Suppressor macrophage treated with lipopolysaccharide for 1 hour (primary cell): ENCODE data around the gene DLG1.
"Not testable (repeated sequence)": the region's sequence is repeated elsewhere in the genome, so short reads cannot be mapped to it uniquely, and the experiment has no call there.

Source experiments
- DNase-seq, 3 donors: peaks; one replicate each; pipeline ENCODE4 v3.0.0-alpha.2; 2020 to 2022

The DLG1 gene

DNA sequence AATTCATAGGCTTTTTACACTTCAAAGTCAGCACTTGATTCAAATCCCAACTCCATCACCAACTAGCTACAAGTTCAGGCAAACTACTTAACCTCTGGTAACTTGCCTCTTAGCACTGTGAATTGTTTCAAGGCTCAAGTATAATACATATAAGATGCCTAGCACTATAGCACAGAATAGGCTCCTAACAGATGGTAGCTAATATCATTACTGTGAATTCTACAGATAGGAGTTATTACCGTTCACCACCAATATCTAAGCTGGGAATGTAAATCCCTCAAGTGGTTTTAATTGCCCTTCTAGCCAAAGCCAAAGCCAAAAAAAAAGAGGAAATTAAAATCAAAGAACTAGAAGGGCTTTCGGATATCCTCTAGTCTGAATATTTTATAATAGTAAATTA lies 15.4 kb downstream of the DLG1 start:
- DNase-seq, result no peak

DNA sequence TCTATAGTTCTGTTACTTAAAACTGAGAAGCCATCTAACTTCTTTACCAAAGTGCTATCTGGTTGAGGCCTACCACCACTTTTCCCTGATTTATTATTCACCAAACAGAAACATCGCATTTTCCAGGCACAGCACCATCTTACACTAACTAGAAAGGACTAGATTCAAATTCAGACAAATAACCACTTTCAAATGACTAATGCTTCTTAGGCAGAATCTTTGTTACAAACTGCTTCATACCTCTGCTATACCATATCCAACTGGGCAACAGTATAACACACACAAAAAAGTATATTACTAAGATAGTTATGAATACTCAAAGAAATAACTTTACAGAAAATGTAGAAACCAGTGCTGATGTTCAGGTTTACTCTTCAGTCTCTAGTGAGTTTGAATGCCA lies 16.6 kb downstream of the DLG1 start:
- no peak for DNase-seq

DNA sequence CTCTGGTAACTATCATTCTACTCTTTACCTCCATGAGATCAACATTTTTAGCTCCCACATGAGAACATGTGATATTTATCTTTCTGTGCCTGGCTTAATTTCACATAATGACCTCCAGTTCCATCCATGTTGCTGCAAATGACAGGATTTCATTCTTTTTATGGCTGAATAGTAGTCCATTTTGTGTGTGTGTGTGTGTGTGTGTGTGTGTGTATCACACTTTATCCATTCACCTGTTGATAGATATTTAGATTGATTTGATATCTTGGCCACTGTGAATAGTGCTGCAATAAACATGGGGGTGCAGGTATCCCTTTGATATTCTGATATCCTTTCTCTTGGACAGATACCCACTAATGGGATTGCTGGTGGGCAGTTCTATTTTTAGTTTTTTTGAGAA lies 18.3 kb downstream of the DLG1 start:
- DNase-seq, result no peak

DNA sequence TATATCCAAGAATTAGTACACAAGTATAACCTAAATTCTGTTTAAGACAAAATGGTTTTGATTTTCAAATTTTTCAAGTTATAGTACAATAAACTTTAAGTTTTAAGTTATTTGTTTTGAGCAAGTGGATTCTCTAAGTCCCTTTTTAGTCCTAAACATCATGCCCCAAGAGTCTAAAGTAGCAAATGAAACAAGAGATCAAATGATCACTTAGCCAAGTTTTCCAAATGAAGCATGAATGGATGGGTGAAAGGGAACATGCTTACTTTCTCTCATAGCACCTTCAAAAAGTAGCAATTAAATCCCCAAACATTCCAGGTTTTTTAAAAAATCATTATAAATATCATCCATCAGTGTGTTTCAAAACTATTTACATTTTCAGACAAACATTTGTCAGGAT lies 19.5 kb downstream of the DLG1 start:
- no peak for DNase-seq

DNA sequence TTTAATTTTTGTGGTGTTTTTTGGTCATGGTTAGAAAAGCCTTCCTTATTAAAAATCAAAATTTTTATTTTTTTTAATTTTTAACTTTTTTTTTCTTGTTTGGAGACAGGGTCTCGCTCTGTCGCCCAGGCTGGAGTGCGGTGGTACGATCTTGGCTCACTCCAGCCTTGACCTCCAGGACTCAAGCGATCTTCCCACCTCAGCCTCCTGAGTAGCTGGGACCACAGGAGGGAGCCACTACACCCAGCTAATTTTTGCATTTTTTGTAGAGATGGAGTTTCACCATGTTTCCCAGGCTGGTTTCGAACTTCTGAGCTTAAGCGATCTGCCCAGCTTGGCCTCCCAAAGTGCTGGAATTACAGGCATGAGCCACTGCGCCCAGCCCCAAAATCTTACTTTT lies 21.6 kb downstream of the DLG1 start:
- DNase-seq, result not testable (repeated sequence)

DNA sequence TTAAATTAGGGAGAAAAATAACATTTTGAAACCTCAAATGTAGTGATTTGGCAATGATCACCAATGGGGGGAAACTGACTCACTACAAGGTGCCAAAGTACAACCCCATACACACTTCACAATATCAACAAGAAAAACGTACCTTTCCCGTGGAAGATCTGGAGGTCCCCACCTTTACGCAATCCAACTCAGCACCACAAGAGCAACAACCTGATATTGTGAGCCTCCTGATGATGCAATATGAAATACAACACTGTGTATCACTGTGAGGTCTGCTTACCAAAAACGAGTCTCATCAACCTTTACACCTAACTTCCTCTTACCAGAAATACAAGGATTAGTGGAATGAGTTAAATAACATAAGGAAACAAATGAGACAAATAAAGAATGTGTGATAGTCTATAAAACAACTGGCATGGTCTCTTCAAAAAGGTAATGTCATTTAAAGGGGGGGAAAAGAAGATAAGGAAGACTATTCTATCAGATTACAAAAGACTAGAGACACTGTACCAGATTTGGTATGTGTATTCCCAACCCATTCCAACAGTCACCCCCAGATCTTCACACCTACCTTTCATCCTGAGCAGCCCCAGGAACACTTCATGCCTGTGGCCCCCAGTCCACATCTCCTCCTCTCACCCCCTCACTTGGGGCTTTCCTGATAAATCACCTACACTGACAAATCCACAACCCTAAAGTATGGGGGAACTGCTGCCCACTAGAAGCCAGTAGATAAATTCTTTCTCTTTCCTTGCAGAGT lies 27.7 kb downstream of the DLG1 start:
- DNase-seq, result no peak

DNA sequence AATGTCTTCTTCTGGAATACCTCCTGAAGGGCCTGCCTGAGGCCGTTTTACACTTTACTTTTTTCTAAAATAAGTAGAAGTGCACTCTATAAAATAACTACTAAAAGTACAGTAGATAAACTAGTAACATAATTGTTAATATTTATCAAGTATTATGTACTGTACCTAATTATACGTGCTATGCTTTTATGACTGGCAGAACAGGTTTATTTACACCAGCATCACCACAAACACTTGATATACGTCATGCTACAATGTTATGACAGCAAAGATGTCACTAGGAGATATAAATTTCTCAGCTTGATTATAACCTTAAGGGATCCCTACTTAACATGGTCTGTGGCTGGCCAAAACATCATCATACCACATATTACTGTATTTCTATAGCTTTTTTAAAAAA lies 29.4 kb downstream of the DLG1 start:
- no peak for DNase-seq

DNA sequence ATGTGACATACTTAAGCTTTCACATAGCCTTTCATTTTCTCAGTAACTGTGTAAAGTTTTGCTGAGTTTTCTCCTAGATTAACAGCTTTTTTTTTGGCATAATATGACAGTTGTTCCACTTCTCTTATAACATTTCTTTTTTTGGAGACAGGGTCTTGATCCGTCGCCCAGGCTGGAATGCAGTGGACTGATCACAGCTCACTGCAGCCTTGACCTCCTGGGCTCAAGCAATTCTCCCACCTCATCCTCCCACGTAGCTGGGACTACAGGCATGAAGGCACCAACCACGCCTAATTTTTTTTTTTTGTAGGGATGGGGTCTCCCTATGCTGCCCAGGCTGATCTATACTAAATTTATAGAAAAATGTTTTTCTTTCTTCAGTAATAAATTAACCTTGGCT lies 30.1 kb downstream of the DLG1 start:
- DNase-seq, result no peak

DNA sequence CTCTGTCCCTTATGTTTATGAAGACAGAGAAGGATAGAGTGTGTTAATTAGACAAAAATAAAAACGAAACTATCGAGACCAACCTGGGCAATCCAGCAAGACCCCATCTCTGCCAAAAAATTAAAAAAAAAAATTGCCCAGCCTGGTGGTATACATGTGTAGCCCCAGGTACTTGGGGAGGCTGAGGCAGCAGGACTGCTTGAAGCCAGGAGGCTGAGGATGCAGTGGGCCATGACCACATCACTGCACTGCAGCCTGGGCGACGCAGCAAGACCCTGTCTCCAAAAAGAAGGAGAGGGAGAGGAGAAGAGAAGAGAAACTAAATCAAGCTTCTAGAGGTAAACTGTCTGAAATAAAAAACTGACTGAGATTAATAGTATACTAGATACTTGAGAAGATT lies 32.1 kb downstream of the DLG1 start:
- no peak for DNase-seq

DNA sequence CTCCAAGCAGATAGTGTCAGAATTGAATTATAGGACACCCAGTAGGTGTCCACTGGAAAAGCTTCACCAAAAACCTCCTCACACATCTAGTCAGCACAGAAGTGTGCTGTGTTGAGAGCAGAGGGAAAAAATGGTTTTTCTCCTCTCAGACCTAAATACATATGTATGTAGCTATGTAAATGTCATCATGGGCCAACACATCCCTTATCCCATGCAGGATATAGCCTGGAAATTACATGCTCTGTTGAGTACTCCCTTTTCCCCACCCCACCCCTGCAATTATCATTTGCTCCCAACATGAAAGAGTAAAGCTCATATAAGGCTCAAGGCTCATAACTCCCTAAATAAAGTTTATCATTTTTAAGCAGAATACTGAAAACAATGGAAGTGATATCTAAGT lies 35.7 kb downstream of the DLG1 start:
- no peak for DNase-seq

DNA sequence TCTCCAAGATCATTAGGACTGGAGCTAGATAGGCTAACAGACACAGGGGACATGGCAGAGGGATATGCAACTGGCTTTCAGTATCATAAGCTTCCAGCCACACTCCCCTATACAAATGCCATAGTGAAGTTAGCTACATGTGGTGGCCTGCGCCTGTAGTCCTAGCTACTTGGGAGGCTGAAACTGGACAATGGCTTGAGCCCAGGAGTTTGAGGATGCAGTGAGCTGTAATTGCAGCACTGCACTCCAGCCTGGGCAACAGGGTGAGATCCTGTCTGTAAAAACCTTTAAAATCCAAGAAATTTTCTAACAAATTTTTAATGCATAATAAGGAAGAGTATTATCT lies 37.3 kb downstream of the DLG1 start:
- DNase-seq, result no peak

DNA sequence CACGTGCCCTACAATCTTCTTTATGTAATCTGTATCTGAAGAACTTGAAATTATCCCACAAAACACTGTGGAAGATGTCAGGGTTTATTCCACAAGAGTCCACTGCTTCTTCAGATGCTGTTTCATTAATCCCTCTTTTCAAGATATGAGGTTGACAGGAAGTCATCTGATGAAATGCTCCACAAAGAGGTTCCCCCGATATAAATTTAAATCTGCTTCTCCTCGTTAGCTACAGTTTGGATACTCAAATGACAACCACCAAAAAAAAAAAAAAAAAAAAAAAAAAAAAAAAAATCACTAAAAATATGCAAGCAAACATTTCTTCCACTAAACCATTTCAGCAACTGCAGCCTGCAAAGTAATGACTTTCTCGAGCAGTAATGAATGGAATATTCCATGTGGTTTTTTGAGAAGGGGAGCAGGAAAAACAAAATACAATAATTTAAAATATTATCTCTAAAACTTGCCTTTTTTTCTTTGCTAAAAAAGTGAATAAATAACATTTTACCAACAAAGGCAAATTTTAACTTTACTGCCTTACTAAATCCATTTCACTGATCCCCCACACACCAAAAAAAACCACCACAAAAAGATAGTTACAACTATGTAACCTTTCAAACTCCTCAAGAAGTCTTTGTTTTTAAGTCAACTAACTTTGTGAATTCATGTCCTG lies 37.8 kb downstream of the DLG1 start:
- DNase-seq, result no peak

DNA sequence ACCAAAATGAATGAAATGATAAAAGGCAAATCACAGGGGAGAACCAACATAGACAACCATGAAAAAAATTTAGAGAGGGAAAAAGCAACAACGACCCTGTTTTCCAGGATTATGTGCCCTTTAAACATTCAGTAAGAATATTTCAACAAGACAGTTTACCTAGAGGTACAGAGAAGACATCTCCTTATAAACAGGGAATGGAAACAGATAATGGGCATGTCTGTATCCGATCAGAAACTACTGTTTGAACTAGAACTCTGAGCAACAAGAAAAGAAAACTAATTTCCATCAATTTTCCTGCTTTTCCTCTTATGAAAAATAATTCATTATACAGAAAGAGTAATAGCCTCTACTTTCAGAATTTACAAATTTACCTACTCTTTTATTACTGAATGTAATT lies 39.3 kb downstream of the DLG1 start:
- DNase-seq, result no peak

DNA sequence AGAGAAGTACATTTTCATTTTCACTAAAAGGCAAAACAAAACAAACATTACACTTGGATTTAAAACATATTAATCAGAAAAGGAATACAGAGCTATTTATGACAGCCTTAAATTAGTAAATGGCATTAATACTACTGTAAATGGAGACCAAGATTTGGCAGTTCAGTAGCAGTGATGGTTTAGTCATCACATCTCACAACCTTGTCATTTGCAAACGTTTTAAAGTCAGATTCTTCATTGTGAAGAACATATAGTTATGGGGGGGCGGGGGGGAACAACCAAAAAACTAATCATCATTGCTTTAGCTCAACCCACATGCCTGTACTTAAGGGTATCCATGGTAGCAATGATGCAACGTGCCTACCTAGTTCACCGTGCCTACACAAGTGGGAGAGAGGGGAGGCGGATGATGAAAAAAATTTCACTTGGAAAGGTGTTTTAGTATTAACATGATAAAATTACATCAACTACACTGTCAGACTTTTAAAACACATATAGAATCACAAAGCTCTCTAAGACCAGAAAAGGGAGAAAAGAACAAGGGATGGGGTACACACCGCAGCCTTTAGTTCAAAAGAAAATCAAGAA lies 40.1 kb downstream of the DLG1 start:
- DNase-seq, result no peak

DNA sequence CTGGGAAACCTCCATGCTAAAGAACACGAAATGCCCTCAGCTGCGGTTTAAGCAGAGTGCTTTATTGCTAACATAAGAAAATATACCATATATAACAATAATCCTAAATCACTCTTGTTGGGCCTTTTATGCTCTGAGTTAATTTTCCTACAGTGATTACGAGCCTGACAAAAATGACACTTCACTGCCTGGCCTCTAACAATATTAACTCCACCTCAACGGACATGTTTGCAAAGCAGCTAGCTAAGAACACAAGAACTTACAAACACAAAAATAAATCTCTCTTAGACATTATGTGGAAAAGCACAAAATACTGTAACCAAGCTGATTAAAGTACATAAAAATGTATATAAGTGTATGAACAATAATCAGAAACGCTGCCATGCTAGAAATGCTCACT lies 40.7 kb downstream of the DLG1 start:
- no peak for DNase-seq

DNA sequence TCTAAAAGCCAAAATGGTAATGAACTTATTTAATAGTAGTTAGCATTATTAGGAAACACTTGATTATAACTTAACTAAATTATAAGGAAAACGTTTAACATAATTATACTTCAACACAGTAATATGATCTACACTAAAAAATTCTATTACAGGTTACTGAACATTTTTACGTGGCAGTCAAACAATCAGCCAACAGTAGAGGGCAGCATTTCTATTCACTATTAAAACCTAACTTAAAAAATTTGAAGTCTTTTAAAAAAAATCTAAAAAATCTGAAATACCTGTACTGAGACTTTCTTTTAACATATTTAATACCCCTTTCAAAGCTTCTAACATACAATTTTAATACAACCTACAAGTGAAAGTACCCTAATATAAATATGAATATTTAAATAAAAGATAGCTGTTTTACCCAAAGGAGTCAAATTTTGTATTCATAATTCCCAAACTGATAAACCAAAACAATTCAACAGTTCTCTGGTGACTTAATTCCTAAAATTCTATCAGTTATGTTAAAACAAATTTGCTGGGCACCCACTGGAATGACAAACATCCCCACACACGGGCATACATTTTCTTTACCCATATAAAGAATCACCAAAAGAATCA lies 41.5 kb downstream of the DLG1 start:
- peak; percentile 68 to 75 (median 69) for DNase-seq

DNA sequence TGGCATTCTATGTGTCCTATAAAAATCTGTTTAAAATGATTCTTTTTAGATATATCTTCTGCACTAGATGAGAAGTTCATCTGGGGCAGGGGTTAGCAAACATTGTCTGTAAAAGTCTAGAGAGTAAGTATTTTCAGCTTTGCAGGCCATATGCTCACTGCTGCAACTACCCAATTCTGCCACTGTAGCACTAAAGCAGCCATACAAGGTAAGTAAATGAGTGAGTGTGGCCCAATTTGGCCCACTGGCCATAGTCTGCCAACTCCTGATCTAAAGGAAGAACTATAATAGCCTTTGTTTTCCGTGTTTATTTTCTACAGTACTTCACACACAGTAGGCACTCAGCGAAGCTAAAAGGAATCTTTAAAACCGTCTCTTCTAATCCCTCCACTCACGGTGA lies 42.3 kb downstream of the DLG1 start:
- no peak for DNase-seq

DNA sequence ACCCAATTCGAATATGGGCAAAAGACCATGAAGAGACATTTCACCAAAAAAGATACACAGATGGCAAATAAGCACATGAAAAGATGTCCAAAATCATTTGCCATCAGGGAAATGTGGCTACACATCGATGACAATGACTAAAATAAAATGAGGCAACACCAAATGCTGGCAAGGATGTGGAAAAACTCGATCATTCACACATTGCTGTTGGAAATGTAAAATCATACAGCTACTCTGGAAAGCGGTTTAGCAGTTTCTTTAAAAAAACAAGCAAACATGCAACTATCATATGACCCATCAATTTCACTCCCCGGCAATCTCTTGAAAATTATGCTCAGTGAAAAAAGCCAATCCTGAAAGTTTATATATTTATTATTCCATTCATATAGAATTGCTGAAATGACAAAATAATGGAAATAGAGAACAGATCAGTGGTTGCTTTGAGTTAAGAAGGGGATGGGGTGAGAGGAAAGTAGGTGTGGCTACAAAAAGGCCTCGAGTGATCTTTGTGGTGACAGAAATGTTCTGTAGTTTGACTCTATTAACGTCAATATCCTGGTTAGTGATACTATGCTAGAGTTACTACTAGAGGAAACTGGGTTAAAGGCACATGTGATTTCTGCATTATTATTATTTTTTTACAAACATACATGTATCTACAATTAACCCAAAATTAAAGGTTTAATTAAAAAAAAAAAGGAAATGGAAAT lies 45.0 kb downstream of the DLG1 start:
- no peak for DNase-seq

DNA sequence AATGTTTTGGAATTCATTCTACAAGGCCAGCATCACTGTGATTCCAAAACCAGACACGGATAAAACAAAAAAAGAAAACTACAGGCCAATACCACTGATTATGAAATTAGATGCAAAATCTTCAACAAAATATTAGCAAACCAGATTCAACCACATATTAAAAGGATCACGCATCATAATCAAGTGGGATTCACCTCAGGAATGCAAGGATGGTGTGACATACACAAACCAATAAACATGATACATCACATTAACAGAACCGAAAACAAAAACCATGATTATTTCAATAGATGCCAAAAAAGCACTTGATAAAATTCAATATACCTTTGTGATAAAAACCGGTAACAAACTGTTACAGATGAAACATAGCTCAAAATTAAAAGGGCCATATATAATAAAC lies 48.9 kb downstream of the DLG1 start:
- no peak for DNase-seq

DNA sequence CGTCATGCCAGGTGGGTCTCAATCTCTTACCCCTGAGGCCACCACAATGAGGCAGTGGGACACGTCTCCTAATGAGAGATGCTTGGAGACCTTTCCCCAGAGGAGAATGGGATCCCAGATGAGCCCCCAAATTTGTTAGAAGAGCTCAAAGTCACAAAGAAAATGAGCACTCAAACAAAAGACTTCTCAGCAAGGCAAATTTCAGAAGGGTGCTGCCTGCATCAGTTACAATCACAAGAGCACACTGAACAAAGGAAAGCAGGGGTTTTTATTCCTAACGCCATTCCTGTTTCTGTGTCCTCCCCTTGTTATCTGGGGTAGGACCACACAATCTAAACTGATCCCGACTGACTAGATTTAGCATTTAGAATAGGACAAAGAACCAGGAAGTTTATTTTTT lies 50.1 kb downstream of the DLG1 start:
- no peak for DNase-seq

DNA sequence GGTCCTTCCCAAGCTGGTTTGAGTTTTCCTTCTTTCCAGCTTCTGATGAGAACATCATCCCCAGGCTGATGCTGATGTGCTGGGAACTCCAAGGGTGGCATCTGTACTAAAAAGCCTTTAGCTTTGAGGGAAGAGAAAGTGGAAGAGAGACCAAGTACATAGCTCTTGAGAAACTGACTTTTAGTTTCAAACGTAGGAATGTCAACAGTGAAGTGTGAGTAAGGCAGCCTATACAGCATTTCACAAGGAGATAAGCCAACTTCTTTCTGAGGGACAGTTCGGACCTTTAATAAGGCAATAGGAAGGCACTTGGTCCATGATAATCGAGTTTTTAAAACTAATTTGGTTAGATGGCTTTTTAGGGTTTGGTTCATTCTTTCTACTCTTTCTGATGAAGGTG lies 53.7 kb downstream of the DLG1 start:
- DNase-seq, result no peak

DNA sequence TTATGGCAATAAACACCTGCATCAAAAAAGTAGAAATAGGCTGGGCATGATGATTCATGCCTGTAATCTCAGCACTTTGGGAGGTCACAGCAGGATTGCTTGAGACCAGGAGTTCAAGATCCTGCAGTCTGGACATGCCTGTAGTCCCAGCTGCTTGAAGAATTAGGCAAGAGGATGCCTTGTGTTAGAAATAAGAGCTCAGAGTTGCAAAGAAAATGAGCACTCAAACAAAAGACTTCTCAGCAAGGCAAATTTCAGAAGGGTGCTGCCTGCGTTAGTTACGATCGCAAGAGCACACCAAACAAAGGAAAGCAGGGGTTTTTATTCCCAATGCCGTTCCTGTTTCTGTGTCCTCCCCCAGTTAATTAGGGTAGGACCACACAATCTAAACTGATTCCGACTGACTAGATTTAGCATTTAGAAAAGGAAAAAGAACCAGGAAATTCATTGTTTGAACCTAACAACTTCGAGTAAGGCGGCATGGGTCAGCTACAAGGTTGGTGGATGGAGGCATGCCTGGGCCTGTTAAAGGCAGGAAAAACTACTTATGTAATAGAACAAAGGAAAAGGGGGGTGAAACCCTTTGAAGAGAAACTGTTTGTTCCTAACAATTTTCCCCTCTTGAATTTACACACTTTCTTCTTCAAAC lies 55.5 kb downstream of the DLG1 start:
- DNase-seq, result no peak

DNA sequence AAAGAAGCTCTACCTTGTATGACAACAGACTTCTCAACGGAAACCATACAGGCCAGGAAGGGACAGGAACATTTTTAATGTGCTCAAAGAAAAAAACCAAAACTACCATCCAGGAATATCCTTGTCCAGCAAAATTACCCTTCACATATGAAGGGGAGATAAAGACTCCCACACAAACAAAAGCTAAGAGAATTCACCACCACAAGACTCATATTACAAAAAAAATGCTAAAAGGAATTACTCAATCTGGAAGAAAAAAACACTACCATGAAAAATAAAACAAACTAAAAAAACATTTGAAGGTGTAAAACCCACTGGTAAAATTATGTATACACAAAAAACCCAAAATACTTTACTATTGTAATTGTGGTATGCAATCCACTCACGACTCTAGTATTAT lies 57.2 kb downstream of the DLG1 start:
- no peak for DNase-seq
